ENCODE results near the gene COL1A1.
A peak's percentile ranks its signal among the peaks of the same experiment; 100 is the strongest.

Gene COL1A1

DNA sequence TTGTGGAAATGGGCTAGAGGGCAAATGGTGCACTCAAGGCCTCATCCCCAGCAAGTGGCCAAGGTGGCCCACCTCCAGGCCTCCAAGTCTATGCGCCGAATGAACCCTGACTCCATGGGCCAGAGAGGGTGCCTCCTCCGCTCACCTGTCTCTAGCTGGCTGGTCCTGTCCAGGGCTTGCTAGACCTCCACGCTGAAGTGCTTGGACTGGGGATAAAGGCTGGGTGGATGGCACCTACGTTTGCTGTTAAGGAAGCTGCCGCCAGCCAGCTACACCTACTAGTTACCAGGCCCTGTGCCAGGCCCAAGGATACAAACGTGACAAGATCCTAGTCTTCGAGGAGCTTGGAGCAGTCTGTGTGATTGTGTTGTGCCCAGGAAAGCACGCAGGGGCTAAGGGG is 36.4 kb downstream of the COL1A1 start:
- TF ChIP-seq, protein P1, sequence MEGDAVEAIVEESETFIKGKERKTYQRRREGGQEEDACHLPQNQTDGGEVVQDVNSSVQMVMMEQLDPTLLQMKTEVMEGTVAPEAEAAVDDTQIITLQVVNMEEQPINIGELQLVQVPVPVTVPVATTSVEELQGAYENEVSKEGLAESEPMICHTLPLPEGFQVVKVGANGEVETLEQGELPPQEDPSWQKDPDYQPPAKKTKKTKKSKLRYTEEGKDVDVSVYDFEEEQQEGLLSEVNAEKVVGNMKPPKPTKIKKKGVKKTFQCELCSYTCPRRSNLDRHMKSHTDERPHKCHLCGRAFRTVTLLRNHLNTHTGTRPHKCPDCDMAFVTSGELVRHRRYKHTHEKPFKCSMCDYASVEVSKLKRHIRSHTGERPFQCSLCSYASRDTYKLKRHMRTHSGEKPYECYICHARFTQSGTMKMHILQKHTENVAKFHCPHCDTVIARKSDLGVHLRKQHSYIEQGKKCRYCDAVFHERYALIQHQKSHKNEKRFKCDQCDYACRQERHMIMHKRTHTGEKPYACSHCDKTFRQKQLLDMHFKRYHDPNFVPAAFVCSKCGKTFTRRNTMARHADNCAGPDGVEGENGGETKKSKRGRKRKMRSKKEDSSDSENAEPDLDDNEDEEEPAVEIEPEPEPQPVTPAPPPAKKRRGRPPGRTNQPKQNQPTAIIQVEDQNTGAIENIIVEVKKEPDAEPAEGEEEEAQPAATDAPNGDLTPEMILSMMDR (IDR thresholded peaks at IDR 0.05) = no peak

DNA sequence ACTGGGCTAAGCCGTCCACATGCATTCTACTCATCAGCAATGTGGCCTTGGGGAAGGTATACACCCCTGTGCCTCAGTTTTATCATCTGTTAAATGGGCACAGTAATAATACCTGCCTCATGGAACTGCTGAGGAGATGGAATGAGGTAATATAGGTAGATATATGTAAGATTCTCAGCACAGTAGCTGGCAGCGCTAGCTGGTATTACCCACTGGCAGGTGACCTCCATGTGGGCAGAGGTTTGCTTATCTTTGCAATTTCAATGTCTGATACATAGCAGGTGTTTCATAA is 36.8 kb downstream of the COL1A1 start:
- TF ChIP-seq, protein P1 (IDR thresholded peaks at IDR 0.05) = no peak

DNA sequence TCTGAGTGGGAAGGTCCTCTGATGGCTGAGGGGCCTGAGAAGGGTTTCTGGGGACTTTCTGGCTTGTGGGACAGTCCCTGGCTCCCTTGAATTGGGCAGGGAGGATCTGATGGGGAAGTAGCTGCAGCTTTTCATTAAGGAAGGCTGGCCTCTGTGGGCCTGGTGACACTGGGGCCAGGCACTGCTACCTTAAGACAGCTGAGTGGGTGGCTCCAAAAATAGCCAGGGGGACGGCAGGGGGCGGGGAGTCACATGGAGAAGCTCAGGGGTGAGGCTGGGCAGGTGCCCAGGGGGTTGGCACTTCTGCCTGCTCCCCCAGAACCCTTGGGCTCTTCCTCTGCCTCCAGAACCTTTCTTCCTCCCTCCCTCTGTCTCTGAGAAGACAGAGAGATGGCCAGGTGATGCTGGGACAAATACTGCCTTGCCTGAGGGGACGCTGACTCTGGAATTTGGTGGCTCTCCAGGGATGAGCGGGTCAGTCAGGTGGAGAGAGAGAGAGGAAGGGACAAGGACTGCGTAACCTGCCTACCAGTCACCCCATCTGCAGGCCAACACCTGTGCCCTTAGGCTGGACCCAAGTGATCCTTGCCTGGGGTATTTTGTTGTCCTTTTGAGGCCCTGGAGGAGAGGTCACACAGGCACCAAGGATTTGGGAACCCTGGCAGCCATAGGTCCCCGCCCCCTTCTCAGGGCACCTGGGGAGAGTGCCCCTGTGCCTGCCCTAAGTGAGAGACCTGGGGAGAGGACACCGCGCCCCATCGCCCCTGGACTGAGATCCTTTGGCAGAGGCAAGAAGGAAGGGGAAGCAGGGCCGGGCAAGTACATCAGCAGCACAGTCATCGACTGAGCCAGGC is 37.4 kb downstream of the COL1A1 start:
- TF ChIP-seq, protein P1 (IDR thresholded peaks at IDR 0.05) = no peak

DNA sequence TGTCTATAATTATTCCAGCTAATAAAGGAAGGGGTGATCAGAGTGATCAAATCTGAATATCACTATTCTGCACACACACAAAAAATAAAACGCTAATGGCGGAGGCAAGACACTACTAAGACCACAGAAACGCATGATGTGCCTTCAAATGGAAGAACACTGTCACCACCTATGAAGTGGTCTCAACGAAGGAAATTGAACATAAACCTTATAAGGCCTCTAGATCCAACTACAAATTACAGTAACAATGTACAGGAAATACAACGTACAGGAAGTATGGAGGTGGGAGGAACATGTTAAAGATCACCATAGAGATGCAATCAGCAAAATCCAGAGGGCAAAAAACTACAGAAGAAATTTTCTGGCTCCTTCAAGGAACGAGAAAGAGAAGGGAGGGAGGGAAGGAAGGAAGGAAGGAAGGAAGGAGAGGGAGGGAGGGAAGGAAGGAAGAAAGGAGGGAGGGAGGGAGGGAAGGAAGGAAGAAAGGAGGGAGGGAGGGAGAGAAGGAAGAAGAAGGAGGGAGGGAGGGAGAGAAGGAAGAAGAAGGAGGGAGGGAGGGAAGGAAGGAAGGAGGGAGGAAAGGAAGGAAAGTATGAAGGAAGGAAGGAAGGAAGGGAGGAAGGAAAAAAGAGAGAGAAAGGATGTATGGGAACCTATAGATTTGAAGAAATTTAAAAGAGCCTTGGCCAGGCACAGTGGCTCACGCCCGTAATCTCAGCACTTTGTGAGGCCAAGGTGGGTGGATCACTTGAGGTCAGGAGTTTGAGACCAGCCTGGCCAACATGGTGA is 38.8 kb downstream of the COL1A1 start:
- TF ChIP-seq, protein P1 (IDR thresholded peaks at IDR 0.05) = no peak

DNA sequence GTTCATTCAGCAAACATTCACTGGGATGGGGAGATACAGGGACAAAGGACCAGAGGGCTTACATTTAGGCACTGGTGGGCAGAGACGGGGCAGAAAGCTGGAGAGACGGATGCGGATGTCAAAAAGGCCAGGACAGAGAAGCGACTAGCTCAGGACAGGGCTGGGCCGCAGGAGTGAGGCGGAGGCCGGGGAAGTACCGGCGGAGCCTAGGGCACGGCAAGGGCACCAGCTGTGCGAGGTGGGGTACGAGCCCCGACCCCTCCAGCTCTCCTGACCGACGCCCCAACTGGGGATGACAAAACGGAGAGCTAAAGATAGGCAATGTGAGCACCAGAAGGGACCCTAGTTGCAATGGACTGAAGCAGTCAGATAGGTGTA is 39.5 kb downstream of the COL1A1 start:
- TF ChIP-seq, protein P1 (IDR thresholded peaks at IDR 0.05) = no peak

DNA sequence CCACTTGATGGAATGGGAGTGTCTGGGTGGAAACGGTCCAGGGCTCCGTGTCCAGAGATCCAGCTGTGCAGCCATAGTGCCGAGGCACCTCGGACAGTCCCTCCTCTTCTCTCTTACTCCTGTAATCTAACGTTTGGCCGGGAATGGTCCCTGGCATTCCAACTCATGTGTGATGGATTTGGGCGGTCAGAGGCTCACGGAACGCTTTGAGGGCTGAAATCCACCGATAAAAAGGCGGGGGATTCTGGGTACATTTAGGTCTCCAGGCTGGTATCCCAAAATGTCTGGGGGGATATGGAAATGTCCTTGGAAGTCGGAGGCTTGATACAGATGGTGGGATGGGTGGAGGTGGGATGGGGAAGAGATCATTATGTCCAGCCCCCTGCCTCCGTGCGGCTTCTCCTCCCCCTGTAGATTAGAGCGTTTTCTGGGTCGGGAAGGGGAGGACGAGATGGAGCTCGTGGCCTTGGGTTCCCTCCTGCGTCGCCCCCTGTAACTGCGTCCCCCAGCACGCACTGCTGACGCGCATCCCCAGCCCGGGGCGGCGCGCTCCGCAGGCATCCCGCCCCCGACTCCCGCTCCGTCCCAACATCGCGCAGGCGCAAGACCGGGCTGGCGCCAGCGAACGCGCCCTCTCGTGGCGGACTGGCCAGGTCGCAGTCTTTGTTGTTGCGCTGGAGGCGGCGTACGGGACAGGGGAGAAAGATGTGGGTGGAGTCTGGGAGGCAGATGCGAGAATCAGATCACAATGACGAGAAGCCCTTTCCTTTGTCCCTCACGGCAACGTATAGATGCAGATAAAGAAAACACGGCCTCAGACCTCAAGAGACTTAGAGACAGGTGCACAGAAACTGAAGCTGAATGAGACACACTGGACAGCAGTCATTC is 40.2 kb downstream of the COL1A1 start:
- TF ChIP-seq, protein P1 (IDR thresholded peaks at IDR 0.05) = peak; percentile 96

DNA sequence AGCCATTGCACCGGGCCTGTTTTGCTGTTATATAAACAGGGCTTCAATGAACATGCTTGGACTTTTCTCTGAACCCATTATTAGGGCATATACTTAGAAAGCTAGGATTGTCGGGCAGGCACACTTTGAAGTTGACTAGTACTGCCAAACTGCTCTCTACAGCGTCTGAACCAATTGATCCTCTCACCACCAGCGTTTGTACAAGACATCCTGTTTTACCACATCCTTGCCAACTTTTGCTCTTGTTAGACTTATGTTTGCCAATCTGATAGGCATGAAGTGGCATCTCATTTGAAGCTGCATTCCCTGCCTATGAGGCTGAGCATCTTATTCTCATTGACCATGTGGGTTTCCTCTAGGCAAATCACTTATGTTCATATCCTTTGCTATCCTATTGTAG is 43.5 kb downstream of the COL1A1 start:
- TF ChIP-seq, protein P1 (IDR thresholded peaks at IDR 0.05) = no peak
